ENCODE measurements around the gene TCEA3. TPM values are rescaled to one million over a fixed set of nuclear protein-coding genes. Genes with fewer than 3 reads are reported as not detected.

The TCEA3 gene
- total RNA-seq, result 10 to 100 TPM; 11.4 to 12.1 TPM

- H3K9me3 Mint-ChIP-seq (ENCODE audit: insufficient read depth), result no peaks in the 10 kb centered on the region
- peak within 1 kb of the TSS; percentile 56 for H3K27ac Mint-ChIP-seq
- peaks cover 28% of the 10 kb centered on the region for H3K27me3 Mint-ChIP-seq (ENCODE audit: low read depth)
- H3K36me3 Mint-ChIP-seq (ENCODE audit: low read depth), result no peaks in the 10 kb centered on the region
- DNase-seq, result peak; percentile 30
- peaks cover 39% of the 10 kb centered on the region for H3K4me1 Mint-ChIP-seq (ENCODE audit: low read depth)
- peak; percentile 29 for ATAC-seq
- H3K4me3 Mint-ChIP-seq, result peak within 1 kb of the TSS; percentile 78
- ChIA-PET POLR2A (interaction anchor here (0.6 kb wide), 1 partner anchor 16 kb away, joined by 5 read pairs; no protein-coding TSS in a partner anchor), CTCF (interaction anchor here (3.2 kb wide), 1 partner anchor 20 kb away, joined by 21 read pairs; no protein-coding TSS in a partner anchor)
Measured at GRCh38 chr1:23424293-23425192, at the start of gene TCEA3. Gene TCEA3, minus strand, starts transcription at chr1:23424748. Its CDS starts 115 bp downstream, at chr1:23424633.

- Mint-ChIP-seq H3K36me3 (ENCODE audit: low read depth) (no peaks in the 10 kb centered on the region), H3K27ac (no peak overlapping the region), H3K27me3 (ENCODE audit: low read depth) (peaks cover 10% of the 10 kb centered on the region), H3K9me3 (ENCODE audit: insufficient read depth) (no peaks in the 10 kb centered on the region), H3K4me1 (ENCODE audit: low read depth) (no peaks in the 10 kb centered on the region), H3K4me3 (no peak overlapping the region)
- CTCF ChIA-PET, result interaction anchor here (1.0 kb wide), 1 partner anchor 24 kb away, joined by 3 read pairs; no protein-coding TSS in a partner anchor
- POLR2A ChIA-PET, result no interaction called here
- ATAC-seq (no peak), DNase-seq (no peak)
Measured at GRCh38 chr1:23473037-23473800, 48.7 kb upstream of the TCEA3 start.

GRCh38 chr1:23472351-23473036 is 47.9 kb upstream of the TCEA3 start:
- H3K4me1 Mint-ChIP-seq (ENCODE audit: low read depth), result no peaks in the 10 kb centered on the region
- H3K27ac Mint-ChIP-seq, result no peak overlapping the region
- no peak for ATAC-seq
- H3K4me3 Mint-ChIP-seq, result no peak overlapping the region
- no peaks in the 10 kb centered on the region for H3K36me3 Mint-ChIP-seq (ENCODE audit: low read depth)
- CTCF ChIA-PET, result interaction anchor here (1.0 kb wide), 1 partner anchor 25 kb away, joined by 3 read pairs; no protein-coding TSS in a partner anchor
- no peaks in the 10 kb centered on the region for H3K9me3 Mint-ChIP-seq (ENCODE audit: insufficient read depth)
- H3K27me3 Mint-ChIP-seq (ENCODE audit: low read depth), result peaks cover 14% of the 10 kb centered on the region
- POLR2A ChIA-PET, result no interaction called here
- DNase-seq, result no peak

- ATAC-seq (no peak), DNase-seq (no peak)
- H3K4me3 Mint-ChIP-seq, result no peak overlapping the region
- peaks cover 11% of the 10 kb centered on the region for H3K27me3 Mint-ChIP-seq (ENCODE audit: low read depth)
- H3K4me1 Mint-ChIP-seq (ENCODE audit: low read depth), result no peaks in the 10 kb centered on the region
- CTCF ChIA-PET, result interaction anchor here (0.6 kb wide), 1 partner anchor 376 kb away, joined by 3 read pairs; no protein-coding TSS in a partner anchor
- H3K27ac Mint-ChIP-seq, result no peak overlapping the region
- H3K9me3 Mint-ChIP-seq (ENCODE audit: insufficient read depth), result no peaks in the 10 kb centered on the region
- POLR2A ChIA-PET, result no interaction called here
- H3K36me3 Mint-ChIP-seq (ENCODE audit: low read depth), result no peaks in the 10 kb centered on the region
Measured at GRCh38 chr1:23471473-23472075, 47.0 kb upstream of the TCEA3 start.

- peaks cover 7% of the 10 kb centered on the region for H3K27me3 Mint-ChIP-seq (ENCODE audit: low read depth)
- CTCF ChIA-PET, result no interaction called here
- no peak overlapping the region for H3K4me3 Mint-ChIP-seq
- DNase-seq (no peak), ATAC-seq (no peak)
- H3K4me1 Mint-ChIP-seq (ENCODE audit: low read depth), result no peaks in the 10 kb centered on the region
- no peak overlapping the region for H3K27ac Mint-ChIP-seq
- POLR2A ChIA-PET, result no interaction called here
- no peaks in the 10 kb centered on the region for H3K9me3 Mint-ChIP-seq (ENCODE audit: insufficient read depth)
- no peaks in the 10 kb centered on the region for H3K36me3 Mint-ChIP-seq (ENCODE audit: low read depth)
Measured at GRCh38 chr1:23470282-23471070, 45.9 kb upstream of the TCEA3 start.

GRCh38 chr1:23469372-23469982 is 44.9 kb upstream of the TCEA3 start:
- H3K4me1 Mint-ChIP-seq (ENCODE audit: low read depth), result no peaks in the 10 kb centered on the region
- DNase-seq, result no peak
- ATAC-seq, result no peak
- H3K4me3 Mint-ChIP-seq, result no peak overlapping the region
- H3K27ac Mint-ChIP-seq, result no peak overlapping the region
- ChIA-PET POLR2A (no interaction called here), CTCF (no interaction called here)
- H3K27me3 Mint-ChIP-seq (ENCODE audit: low read depth), result peaks cover 7% of the 10 kb centered on the region
- H3K9me3 Mint-ChIP-seq (ENCODE audit: insufficient read depth), result no peaks in the 10 kb centered on the region
- no peaks in the 10 kb centered on the region for H3K36me3 Mint-ChIP-seq (ENCODE audit: low read depth)

GRCh38 chr1:23466423-23466989 is 42.0 kb upstream of the TCEA3 start:
- ChIA-PET CTCF (interaction anchor here (0.6 kb wide), 1 partner anchor 29 kb away, joined by 3 read pairs; no protein-coding TSS in a partner anchor), POLR2A (interaction anchor here (0.7 kb wide), 1 partner anchor 62 kb away, joined by 3 read pairs; no protein-coding TSS in a partner anchor)
- no peaks in the 10 kb centered on the region for H3K36me3 Mint-ChIP-seq (ENCODE audit: low read depth)

GRCh38 chr1:23463286-23463685 is 38.7 kb upstream of the TCEA3 start:
- Mint-ChIP-seq H3K27ac (no peak overlapping the region), H3K9me3 (ENCODE audit: insufficient read depth) (no peaks in the 10 kb centered on the region), H3K4me3 (no peak overlapping the region), H3K36me3 (ENCODE audit: low read depth) (no peaks in the 10 kb centered on the region), H3K4me1 (ENCODE audit: low read depth) (no peaks in the 10 kb centered on the region), H3K27me3 (ENCODE audit: low read depth) (peaks cover 6% of the 10 kb centered on the region)
- DNase-seq, result no peak
- POLR2A ChIA-PET, result no interaction called here
- CTCF ChIA-PET, result no interaction called here
- ATAC-seq, result no peak

More at GRCh38 chr1:23466423-23466989, 42.0 kb upstream of the TCEA3 start:
- no peak for DNase-seq
- Mint-ChIP-seq H3K27me3 (ENCODE audit: low read depth) (peaks cover 3% of the 10 kb centered on the region), H3K27ac (no peak overlapping the region), H3K4me1 (ENCODE audit: low read depth) (no peaks in the 10 kb centered on the region), H3K4me3 (no peak overlapping the region), H3K9me3 (ENCODE audit: insufficient read depth) (no peaks in the 10 kb centered on the region)
- no peak for ATAC-seq

- no peaks in the 10 kb centered on the region for H3K4me1 Mint-ChIP-seq (ENCODE audit: low read depth)
- H3K9me3 Mint-ChIP-seq (ENCODE audit: insufficient read depth), result no peaks in the 10 kb centered on the region
- DNase-seq (no peak), ATAC-seq (no peak)
- H3K27me3 Mint-ChIP-seq (ENCODE audit: low read depth), result peaks cover 3% of the 10 kb centered on the region
- no peaks in the 10 kb centered on the region for H3K36me3 Mint-ChIP-seq (ENCODE audit: low read depth)
- H3K27ac Mint-ChIP-seq, result no peak overlapping the region
- no peak overlapping the region for H3K4me3 Mint-ChIP-seq
- CTCF ChIA-PET, result no interaction called here
- POLR2A ChIA-PET, result no interaction called here
Measured at GRCh38 chr1:23462766-23463165, 38.2 kb upstream of the TCEA3 start.

- Mint-ChIP-seq H3K36me3 (ENCODE audit: low read depth) (no peaks in the 10 kb centered on the region), H3K4me1 (ENCODE audit: low read depth) (peaks cover 5% of the 10 kb centered on the region), H3K4me3 (no peak overlapping the region), H3K27ac (no peak overlapping the region), H3K9me3 (ENCODE audit: insufficient read depth) (no peaks in the 10 kb centered on the region), H3K27me3 (ENCODE audit: low read depth) (peaks cover 10% of the 10 kb centered on the region)
- DNase-seq (no peak), ATAC-seq (no peak)
- ChIA-PET CTCF (interaction anchor here (3.0 kb wide), 1 partner anchor 36 kb away, joined by 11 read pairs; no protein-coding TSS in a partner anchor), POLR2A (no interaction called here)
Measured at GRCh38 chr1:23461050-23461449, 36.5 kb upstream of the TCEA3 start.

All from activated CD8-positive, alpha-beta T cell treated with anti-CD3 and anti-CD28 coated beads, Interleukin-2, amount 10 ng/mL, durations not matched to agents 7 days and 5 days (primary cell).